Large intestine (tissue), 3 donors: Measurements from ENCODE around the gene GGTLC2. TPM values are rescaled to one million over a fixed set of nuclear protein-coding genes. Genes with fewer than 3 reads are reported as not detected.
"Not testable (repeated sequence)": the region's sequence is repeated elsewhere in the genome, so short reads cannot be mapped to it uniquely, and the experiment has no call there.

Experiments
- DNase-seq, 2 donors: peaks; one replicate each; pipeline versions ENCODE4 v3.0.0 to v3.0.0-alpha.2; 2013
- H3K27ac ChIP-seq: one replicate; pipeline ENCODE4 v1.5.1; 2013; ENCODE audit warnings: low read length
- H3K27me3 ChIP-seq: 2 replicates; pipeline ENCODE4 v1.6.1; 2013; ENCODE audit warnings: low read length; ENCODE audit not compliant: control insufficient read depth, insufficient read depth
- H3K36me3 ChIP-seq: 2 replicates; pipeline ENCODE4 v1.6.1; 2013; ENCODE audit warnings: low read length; ENCODE audit not compliant: control insufficient read depth, insufficient read depth
- H3K4me1 ChIP-seq: one replicate; pipeline ENCODE4 v1.6.1; 2013; ENCODE audit warnings: low read length; ENCODE audit not compliant: control insufficient read depth, insufficient read depth
- H3K4me3 ChIP-seq: one replicate; pipeline ENCODE4 v1.5.1; 2013; ENCODE audit warnings: low read length
- H3K9me3 ChIP-seq: one replicate; pipeline ENCODE4 v1.6.1; 2013; ENCODE audit warnings: mild to moderate bottlenecking, low read depth, low read length, moderate library complexity; ENCODE audit not compliant: control insufficient read depth
- WGBS: methylation state at CpG from one replicate; pipeline ENCODE4 v1.1.5; 2013; ENCODE audit warnings: low lambda C conversion rate; ENCODE audit not compliant: insufficient coverage; 5-methylcytosine and 5-hydroxymethylcytosine counted together
- polyA plus RNA-seq: library from polyadenylated mRNA; unstranded; fragments of 120-200 nt; gene quantifications from one replicate; pipeline ENCODE4 v1.2.1, GENCODE V29; 2013

The GGTLC2 gene
- polyA plus RNA-seq, 1 donor = not detected

GRCh38 chr22:22652573-22652972 is 8.2 kb downstream of the GGTLC2 start:
- not testable (repeated sequence) for H3K4me3 ChIP-seq, H3K27ac ChIP-seq, H3K36me3 ChIP-seq, DNase-seq, H3K9me3 ChIP-seq, H3K27me3 ChIP-seq, H3K4me1 ChIP-seq
- no CpG with 5 or more reads among the region's 6 CpGs for WGBS

- not testable (repeated sequence) for H3K4me1 ChIP-seq, H3K4me3 ChIP-seq, H3K36me3 ChIP-seq, H3K27me3 ChIP-seq, H3K9me3 ChIP-seq, DNase-seq, H3K27ac ChIP-seq
- no CpG with 5 or more reads among the region's 13 CpGs for WGBS
Measured at GRCh38 chr22:22653677-22654381, 9.4 kb downstream of the GGTLC2 start.

GRCh38 chr22:22655452-22656290 is 11.3 kb downstream of the GGTLC2 start:
- WGBS = no CpG with 5 or more reads among the region's 8 CpGs
- H3K4me3 ChIP-seq = no peak overlapping the region

DNA sequence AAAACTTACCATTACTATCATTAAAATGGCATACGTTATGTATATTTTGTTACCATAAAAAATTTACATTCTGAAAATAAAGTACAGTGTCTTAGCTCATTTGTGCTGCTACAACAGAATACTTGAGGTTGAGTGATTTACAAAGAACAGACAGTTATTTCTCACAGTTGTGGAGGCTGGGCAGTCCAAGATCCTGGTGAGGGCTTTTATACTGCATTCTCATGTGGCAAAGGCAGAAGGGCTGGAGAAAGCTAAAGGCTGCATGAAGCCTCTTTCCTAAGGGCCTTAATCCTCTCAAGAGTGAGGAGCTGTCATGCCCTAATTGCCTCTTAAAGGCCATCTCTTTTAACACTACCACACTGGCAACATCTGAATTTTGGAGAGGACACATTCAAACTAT is 13.3 kb downstream of the GGTLC2 start:
- H3K9me3 ChIP-seq = no peaks in the 10 kb centered on the region
- no peak overlapping the region for H3K27ac ChIP-seq
- H3K27me3 ChIP-seq = peaks cover 3% of the 10 kb centered on the region
- H3K4me3 ChIP-seq = no peak overlapping the region
- no peak for DNase-seq
- WGBS = no CpG with 5 or more reads among the region's 1 CpG
- H3K36me3 ChIP-seq = no peaks in the 10 kb centered on the region
- H3K4me1 ChIP-seq = no peaks in the 10 kb centered on the region

More at GRCh38 chr22:22655452-22656290, 11.3 kb downstream of the GGTLC2 start:
- H3K27me3 ChIP-seq = peaks cover 3% of the 10 kb centered on the region
- H3K4me1 ChIP-seq = no peaks in the 10 kb centered on the region
- H3K9me3 ChIP-seq = no peaks in the 10 kb centered on the region
- H3K36me3 ChIP-seq = no peaks in the 10 kb centered on the region
- H3K27ac ChIP-seq = no peak overlapping the region
- no peak for DNase-seq

DNA sequence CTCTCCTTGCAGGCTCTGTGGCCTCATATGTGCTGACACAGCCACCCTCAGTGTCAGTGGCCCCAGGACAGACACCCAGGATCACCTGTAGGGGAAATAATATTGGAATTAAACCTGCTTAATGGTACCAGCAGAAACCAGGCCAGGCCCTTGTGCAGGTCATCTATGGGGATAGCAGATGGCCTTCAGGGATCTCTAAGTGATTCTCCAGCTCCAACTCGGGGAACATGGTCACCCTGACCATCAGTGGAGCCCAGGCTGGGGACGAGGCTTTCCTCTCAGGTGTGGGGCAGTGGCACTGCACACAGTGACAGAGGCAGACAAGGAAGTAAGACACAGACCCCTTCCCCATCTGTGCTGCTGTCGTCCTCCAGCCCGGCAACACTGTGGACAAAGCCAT is 16.9 kb downstream of the GGTLC2 start:
- Histone ChIP-seq H3K4me3 (no peak overlapping the region), H3K4me1 (no peaks in the 10 kb centered on the region), H3K27me3 (peaks cover 3% of the 10 kb centered on the region), H3K36me3 (no peaks in the 10 kb centered on the region), H3K9me3 (no peaks in the 10 kb centered on the region), H3K27ac (no peak overlapping the region)
- WGBS = no CpG with 5 or more reads among the region's 4 CpGs
- no peak for DNase-seq

DNA sequence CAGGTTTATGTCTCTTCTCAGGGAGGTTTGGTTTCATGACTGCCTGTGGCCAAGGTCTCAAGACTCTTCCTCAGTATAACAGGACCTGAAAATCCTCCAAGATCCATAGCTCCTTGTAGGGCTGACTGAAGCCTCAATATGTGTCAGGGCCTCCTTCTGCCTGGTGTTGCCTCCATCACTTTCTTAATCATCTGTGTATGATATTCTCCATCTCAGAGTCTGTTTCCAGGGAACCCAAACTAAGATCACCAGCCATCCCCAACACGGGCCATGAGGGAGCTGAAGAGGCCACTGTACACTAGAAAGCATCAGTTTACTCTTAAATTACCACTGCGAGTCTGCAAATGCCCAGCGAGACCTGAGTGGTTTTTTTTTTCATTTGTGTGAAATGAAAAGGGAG is 17.7 kb downstream of the GGTLC2 start:
- peaks cover 3% of the 10 kb centered on the region for H3K27me3 ChIP-seq
- H3K9me3 ChIP-seq = no peaks in the 10 kb centered on the region
- no peak overlapping the region for H3K4me3 ChIP-seq
- H3K27ac ChIP-seq = no peak overlapping the region
- DNase-seq = no peak
- no peaks in the 10 kb centered on the region for H3K36me3 ChIP-seq
- no CpG with 5 or more reads among the region's 3 CpGs for WGBS
- no peaks in the 10 kb centered on the region for H3K4me1 ChIP-seq

DNA sequence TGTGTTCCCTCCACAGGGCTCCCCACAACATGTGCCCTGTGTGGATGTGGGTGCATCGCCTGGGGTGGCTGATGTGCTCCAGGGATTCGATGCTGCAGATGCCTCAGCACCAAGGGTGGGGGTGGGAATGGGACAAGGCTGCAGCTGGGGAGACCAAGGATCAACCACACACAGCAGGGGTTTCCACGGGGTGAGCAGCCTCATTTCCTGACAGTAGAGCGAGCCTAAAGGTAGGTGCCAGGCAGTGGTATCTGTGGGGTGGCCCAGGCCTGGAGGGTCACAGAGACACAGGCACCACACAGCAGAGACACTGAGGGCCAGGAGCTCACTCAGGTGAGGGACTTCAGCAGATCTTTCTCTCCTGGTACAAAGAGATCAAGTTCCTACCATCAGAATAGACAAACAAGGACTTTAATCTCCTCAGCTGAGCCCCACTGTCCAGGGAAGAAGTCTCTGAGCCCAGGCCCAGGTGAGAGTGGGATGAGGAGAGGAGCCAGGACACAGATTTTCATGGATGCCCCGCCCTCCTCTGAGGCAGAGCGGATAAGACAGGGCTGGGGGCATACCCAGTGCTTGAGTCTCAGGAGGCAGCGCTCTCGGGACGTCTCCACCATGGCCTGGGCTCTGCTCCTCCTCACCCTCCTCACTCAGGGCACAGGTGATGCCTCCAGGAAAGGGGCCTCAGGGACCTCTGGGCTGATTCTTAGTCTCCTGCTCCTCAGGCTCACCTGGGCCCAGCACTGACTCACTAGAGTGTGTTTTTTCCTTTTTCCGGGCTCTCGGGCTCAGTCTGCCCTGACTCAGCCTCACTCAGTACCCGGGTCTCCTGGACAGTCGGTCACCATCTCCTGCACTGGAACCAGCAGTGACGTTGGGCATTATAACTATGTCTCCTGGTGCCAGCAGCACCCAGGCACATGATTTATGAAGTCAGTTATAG is 19.7 kb downstream of the GGTLC2 start:
- WGBS = no CpG with 5 or more reads among the region's 14 CpGs
- no peak for DNase-seq
- no peaks in the 10 kb centered on the region for H3K9me3 ChIP-seq
- no peaks in the 10 kb centered on the region for H3K4me1 ChIP-seq
- H3K4me3 ChIP-seq = no peak overlapping the region
- no peak overlapping the region for H3K27ac ChIP-seq
- no peaks in the 10 kb centered on the region for H3K36me3 ChIP-seq
- H3K27me3 ChIP-seq = no peaks in the 10 kb centered on the region

- no CpG with 5 or more reads among the region's 7 CpGs for WGBS
- peak; percentile 32 to 45 for DNase-seq
- no peaks in the 10 kb centered on the region for H3K36me3 ChIP-seq
Measured at GRCh38 chr22:22666307-22667091, 22.1 kb downstream of the GGTLC2 start.

DNA sequence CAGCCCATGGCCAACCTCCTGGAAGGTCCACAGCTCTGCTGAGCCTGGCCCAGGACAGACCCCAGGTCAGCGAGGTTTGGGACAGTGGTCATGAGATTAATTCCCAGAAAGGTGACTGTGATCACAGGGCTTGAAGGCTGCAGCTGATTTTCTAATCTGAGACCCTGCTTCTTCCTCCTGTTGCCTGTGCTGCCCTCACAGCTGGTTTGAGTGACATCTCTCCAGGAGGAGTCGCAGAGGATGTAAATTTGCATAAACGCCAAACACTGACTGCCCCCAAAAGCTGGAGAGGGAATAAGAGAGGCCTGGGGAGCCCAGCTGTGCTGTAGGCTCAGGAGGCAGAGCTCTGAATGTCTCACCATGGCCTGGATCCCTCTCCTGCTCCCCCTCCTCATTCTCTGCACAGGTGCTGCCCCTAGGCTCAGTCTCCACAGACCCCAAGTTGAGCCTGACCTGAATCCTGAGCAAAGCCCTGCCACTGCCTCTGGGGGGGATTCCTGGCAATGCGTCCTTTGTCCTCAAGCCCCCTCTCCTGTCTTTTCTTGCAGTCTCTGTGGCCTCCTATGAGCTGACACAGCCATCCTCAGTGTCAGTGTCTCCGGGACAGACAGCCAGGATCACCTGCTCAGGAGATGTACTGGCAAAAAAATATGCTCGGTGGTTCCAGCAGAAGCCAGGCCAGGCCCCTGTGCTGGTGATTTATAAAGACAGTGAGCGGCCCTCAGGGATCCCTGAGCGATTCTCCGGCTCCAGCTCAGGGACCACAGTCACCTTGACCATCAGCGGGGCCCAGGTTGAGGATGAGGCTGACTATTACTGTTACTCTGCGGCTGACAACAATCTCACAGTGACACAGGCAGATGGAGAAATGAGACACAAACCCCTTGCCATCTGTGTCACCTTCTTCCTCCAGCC is 23.8 kb downstream of the GGTLC2 start:
- H3K27me3 ChIP-seq = no peaks in the 10 kb centered on the region
- no peaks in the 10 kb centered on the region for H3K9me3 ChIP-seq
- no peaks in the 10 kb centered on the region for H3K4me1 ChIP-seq
- H3K27ac ChIP-seq = no peak overlapping the region
- no peak overlapping the region for H3K4me3 ChIP-seq
- no CpG with 5 or more reads among the region's 11 CpGs for WGBS
- H3K36me3 ChIP-seq = no peaks in the 10 kb centered on the region
- no peak for DNase-seq

More at GRCh38 chr22:22666307-22667091, 22.1 kb downstream of the GGTLC2 start:
- Histone ChIP-seq H3K27ac (no peak overlapping the region), H3K4me3 (no peak overlapping the region), H3K4me1 (no peaks in the 10 kb centered on the region), H3K27me3 (no peaks in the 10 kb centered on the region), H3K9me3 (no peaks in the 10 kb centered on the region)
